ENCODE measurements around the gene ATXN1. TPM values are rescaled to one million over a fixed set of nuclear protein-coding genes. Genes with fewer than 3 reads are reported as not detected.

The ATXN1 gene
- total RNA-seq, 1 donor from 2014 or later: 59.8 TPM

DNA sequence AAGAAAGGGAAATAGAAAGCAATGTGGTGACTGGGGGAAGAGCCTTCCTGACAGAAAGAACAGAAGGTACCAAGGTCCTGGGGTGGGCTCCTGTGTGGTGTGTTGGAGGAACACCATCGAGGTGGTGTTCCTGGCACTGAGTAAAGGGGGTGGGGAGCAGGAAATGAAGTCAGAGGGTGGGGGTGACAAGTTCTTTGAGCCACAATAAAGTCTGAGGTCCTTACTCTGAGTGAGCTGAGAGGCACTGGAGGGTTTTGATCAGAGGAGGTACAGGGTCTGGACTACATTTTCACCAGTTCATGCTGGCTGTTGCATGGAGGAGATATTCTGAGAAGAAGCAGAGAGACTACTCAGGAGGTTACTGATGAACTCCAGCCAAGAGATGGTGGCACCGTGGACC, 324.7 kb downstream of the ATXN1 start:
- ATAC-seq (ENCODE audit: low read depth) (no peak), DNase-seq (no peak)
- no peaks in the 10 kb centered on the region for H3K36me3 Mint-ChIP-seq (ENCODE audit: low read depth)
- H3K9me3 Mint-ChIP-seq: no peaks in the 10 kb centered on the region
- no peak overlapping the region for H3K4me3 Mint-ChIP-seq
- TF ChIP-seq, protein P1, sequence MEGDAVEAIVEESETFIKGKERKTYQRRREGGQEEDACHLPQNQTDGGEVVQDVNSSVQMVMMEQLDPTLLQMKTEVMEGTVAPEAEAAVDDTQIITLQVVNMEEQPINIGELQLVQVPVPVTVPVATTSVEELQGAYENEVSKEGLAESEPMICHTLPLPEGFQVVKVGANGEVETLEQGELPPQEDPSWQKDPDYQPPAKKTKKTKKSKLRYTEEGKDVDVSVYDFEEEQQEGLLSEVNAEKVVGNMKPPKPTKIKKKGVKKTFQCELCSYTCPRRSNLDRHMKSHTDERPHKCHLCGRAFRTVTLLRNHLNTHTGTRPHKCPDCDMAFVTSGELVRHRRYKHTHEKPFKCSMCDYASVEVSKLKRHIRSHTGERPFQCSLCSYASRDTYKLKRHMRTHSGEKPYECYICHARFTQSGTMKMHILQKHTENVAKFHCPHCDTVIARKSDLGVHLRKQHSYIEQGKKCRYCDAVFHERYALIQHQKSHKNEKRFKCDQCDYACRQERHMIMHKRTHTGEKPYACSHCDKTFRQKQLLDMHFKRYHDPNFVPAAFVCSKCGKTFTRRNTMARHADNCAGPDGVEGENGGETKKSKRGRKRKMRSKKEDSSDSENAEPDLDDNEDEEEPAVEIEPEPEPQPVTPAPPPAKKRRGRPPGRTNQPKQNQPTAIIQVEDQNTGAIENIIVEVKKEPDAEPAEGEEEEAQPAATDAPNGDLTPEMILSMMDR (IDR thresholded peaks at IDR 0.05): no peak
- no peaks in the 10 kb centered on the region for H3K27me3 Mint-ChIP-seq
- H3K4me1 Mint-ChIP-seq: peaks cover 29% of the 10 kb centered on the region
- ChIA-PET POLR2A (no interaction called here), CTCF (no interaction called here)
- no peak overlapping the region for H3K27ac Mint-ChIP-seq
- intact Hi-C loops (cut with micrococcal nuclease): no loop called here

DNA sequence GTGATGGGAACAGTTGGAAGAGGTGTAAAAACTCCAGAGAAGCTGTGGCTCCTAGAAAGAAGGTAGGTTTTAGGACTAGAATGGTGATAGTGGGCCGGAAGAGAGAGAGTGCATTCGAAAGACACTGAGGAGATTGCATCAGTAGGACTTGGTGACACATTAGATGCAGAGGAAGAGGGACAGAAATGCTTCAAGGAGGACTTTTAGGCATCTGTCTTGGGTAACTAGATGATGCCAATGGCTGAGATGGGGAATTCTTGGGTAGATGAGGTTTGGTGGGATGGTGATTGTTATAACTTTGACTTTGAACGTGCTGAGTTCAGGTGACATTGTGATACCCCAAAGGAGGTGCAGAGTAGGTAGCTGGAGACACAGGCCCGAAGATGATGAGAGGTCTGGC, 326.4 kb downstream of the ATXN1 start:
- Mint-ChIP-seq H3K36me3 (ENCODE audit: low read depth) (no peaks in the 10 kb centered on the region), H3K27me3 (no peaks in the 10 kb centered on the region), H3K4me1 (peaks cover 41% of the 10 kb centered on the region), H3K27ac (no peak overlapping the region), H3K9me3 (no peaks in the 10 kb centered on the region), H3K4me3 (no peak overlapping the region)
- intact Hi-C loops (cut with micrococcal nuclease): no loop called here
- no peak for ATAC-seq (ENCODE audit: low read depth)
- DNase-seq: no peak
- CTCF ChIA-PET: no interaction called here
- TF ChIP-seq, protein P1 (IDR thresholded peaks at IDR 0.05): no peak
- POLR2A ChIA-PET: no interaction called here

DNA sequence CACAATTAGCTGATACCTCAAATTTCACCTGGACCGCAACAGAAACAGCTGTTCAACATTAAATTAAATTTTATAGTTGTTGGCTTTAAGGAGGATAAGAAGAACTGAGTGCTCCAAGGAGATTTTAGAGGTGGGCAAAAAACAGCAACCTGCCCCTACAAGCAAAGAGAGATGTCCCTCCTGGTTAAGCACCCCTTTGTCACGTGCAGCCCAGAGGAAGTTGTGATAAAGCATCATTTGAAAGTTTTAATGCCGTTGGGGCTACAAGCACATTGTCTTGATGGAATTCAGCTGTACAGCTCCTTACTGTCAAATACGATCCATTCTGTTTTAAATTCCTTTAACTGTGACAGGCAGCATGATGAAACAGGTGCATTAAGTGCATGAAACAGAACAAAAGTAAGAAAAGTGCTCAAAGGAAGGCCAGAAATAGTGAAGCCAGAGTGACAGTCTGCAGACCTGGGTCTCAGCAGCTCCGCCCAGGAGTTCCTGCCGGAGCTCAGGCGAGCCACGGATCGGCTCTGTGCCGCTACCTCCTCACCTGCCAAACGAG, 327.8 kb downstream of the ATXN1 start:
- Mint-ChIP-seq H3K9me3 (no peaks in the 10 kb centered on the region), H3K36me3 (ENCODE audit: low read depth) (no peaks in the 10 kb centered on the region), H3K27me3 (no peaks in the 10 kb centered on the region), H3K4me1 (peaks cover 39% of the 10 kb centered on the region), H3K27ac (no peak overlapping the region), H3K4me3 (no peak overlapping the region)
- TF ChIP-seq, protein P1 (IDR thresholded peaks at IDR 0.05): no peak
- POLR2A ChIA-PET: interaction anchor here (1.6 kb wide), 1 partner anchor 13 kb away, joined by 5 read pairs; no protein-coding TSS in a partner anchor
- CTCF ChIA-PET: no interaction called here
- intact Hi-C loops (cut with micrococcal nuclease): no loop called here
- ATAC-seq (ENCODE audit: low read depth) (no peak), DNase-seq (no peak)

DNA sequence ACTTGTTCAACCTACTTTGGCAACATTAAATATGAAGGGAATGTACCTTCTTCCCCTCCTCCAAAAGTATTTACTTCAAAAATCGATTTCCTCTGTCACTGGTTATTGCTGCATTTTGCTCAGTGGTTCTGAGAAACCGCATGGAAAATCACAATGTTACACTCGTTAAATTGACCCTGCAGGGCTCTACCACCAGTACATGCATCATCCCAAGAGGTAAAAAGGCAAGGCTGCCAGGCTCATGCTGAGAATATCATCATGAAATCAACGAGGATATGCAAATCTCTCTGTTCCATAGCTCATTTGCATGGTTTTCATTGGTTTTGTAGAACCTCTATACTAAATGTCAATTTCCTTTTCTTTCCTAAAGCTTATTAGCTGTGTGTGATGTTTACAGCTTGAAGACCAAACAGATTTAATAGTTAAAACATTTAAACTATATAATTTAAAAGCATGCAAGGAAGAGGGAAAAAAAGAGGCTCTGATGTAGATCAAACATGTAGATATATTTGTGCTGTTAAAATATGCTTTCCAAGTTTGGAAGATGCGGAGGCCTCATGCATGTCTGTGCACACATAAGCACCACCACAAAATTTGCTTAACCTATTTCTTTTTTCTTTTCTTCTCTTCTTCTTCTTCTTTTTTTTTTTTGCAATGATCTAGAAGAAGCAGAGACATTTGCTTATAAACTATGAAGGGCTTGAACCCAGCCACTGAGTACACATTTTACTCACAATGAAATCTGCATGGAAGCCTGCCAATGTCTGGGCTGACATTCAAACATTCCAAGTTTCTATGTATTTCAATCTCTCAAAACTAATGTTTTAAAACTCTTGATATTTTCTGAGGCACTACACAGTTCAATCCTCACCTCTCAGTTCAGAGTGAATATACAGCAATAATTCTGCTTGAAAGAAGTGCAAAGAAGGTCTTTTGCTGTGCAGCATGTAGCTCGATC, 328.9 kb downstream of the ATXN1 start:
- H3K36me3 Mint-ChIP-seq (ENCODE audit: low read depth): no peaks in the 10 kb centered on the region
- no peaks in the 10 kb centered on the region for H3K9me3 Mint-ChIP-seq
- intact Hi-C loops (cut with micrococcal nuclease): no loop called here
- POLR2A ChIA-PET: interaction anchor here (1.6 kb wide), 1 partner anchor 12 kb away, joined by 5 read pairs; no protein-coding TSS in a partner anchor
- H3K27me3 Mint-ChIP-seq: no peaks in the 10 kb centered on the region
- DNase-seq (no peak), ATAC-seq (ENCODE audit: low read depth) (peak; percentile 45)
- TF ChIP-seq, protein P1 (IDR thresholded peaks at IDR 0.05): no peak
- H3K27ac Mint-ChIP-seq: peak overlapping the region; percentile 43
- H3K4me3 Mint-ChIP-seq: peak overlapping the region; percentile 25
- H3K4me1 Mint-ChIP-seq: peaks cover 39% of the 10 kb centered on the region
- CTCF ChIA-PET: no interaction called here

DNA sequence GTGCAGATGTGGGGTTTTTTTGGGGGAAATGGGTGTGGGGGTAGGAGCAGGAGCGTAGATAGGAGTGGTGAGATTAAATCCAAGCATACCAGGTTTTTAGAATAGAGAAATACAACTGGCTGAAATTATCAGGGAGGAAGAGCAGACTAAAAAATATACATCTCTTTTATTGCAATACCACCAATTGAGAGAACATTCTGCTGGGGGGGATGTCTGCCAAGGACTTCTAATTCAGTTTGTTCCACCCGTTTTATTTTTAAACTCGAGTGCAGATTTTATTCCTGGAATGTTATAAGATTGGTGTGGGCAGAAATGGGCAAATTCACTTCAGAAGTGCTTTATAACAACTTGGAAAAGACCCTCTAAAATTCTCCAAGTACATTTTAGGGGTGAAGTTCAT, 330.2 kb downstream of the ATXN1 start:
- TF ChIP-seq, protein P1 (IDR thresholded peaks at IDR 0.05): no peak
- Mint-ChIP-seq H3K36me3 (ENCODE audit: low read depth) (no peaks in the 10 kb centered on the region), H3K4me1 (peaks cover 35% of the 10 kb centered on the region), H3K4me3 (peak overlapping the region; percentile 44), H3K27me3 (no peaks in the 10 kb centered on the region), H3K27ac (peak overlapping the region; percentile 43), H3K9me3 (no peaks in the 10 kb centered on the region)
- ATAC-seq (ENCODE audit: low read depth): no peak
- DNase-seq: no peak
- intact Hi-C loops (cut with micrococcal nuclease): no loop called here
- ChIA-PET CTCF (no interaction called here), POLR2A (interaction anchor here (0.8 kb wide), 1 partner anchor 74 kb away, joined by 3 read pairs; no protein-coding TSS in a partner anchor)

All from activated B cell treated with CpG ODN at 0.5 μM for 24 hours (primary cell).